Measurements from ENCODE around the gene GRIK4.
A peak's percentile ranks its signal among the peaks of the same experiment; 100 is the strongest.
"Not testable (repeated sequence)": the region's sequence is repeated elsewhere in the genome, so short reads cannot be mapped to it uniquely, and the experiment has no call there.

The GRIK4 gene

GRCh38 chr11:120973501-120973900, 462.0 kb downstream of the GRIK4 start:
- DNase-seq, result no peak

DNA sequence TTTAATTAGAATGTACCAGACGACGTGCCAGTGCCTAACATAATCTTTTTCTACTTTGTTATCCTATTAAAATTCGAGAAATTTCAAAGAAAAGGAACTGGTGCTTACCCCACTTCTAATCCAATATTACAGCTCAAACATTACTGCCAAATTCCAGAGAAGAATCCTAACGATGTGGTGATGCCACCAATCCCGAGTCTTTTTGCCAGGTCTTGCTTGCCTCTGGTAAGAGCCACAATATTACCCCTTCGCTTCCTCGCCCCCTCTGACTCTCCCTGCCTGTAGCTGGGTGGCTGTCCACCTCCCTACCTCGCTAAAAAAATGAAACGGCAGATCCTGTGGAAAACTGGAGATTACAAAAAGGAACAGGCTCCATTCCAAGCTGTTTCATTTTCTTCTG, 462.9 kb downstream of the GRIK4 start:
- no peak for DNase-seq

DNA sequence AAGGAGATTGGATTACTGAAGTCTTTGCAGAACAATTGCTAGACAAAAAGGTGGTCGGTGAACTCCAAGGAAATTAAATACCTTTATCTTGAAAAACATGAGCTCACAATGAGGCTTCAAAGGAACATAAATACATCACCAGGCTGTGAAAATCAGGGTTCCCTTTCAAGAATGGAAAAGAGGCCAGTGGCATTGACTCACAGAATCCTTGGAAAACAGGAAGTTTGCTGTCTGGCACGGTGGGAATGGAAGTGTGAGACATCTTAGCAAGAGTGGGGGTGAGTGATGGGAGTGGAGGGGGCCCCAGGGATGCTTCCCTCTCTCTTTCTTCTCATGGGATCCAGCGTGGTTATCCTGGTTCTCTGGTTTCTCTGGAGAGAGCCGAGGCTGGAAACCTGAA, 463.4 kb downstream of the GRIK4 start:
- no peak for DNase-seq

DNA sequence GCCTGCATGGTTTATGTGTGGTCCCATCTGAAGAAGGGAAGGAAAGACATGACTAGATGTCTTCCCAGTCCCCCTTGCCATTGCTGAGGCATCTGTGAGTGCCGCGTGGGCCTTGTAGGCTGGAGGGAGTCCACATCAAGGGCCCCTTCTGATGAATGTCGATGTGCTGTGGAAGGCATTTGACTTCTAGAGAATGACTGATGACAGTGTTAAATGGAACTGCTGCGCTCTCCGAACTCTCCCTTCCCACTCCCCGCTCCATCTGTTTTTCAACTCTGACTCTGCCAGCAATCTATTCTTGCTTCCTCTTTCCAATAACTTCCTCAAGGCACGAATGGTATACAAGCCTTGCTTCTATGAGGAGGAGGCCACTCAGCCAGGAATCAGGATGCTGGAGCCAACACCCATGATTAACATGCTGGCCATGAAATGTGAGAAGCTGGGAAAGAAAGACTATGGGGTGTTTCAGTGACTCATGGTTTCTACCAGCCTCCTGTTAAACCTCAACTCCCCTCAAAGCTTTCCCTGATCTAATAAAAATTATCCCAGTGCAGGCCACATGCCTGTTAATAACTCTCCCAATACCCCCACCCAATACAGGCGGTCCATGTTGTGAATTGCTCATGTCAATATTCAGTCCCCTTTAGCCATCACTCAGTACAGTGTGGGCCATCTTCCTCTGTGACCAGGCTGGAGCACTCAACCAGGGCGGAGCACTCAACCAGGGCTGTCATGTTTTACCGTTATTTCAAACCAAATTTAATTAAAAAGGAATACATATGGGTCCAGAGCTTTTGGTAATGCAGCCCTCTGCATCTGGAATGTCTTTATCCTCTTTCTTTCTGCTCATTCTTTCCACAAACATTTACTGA, 466.0 kb downstream of the GRIK4 start:
- no peak for DNase-seq

DNA sequence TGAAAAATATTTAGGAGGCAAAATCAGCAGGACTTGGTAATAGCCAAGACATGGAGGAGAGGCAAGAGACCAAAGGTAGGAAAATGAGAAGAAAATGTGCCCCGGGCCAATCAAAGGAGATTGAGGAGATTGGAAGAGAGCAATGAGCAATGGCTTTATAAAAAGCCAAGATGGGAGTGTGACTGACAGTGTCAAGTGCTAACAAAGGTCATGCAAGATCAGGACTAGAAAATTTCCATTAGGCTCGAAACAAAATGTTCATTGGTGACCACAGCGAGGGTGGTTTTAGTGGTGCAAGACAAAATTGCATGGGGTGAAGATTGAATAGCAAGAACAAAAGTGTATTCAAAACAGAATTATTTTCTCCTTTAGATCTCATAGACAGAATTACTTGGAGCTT, 467.2 kb downstream of the GRIK4 start:
- no peak for DNase-seq

- peak; percentile 67 for DNase-seq
These were observed 474.4 kb downstream of the GRIK4 start for GRCh38 chr11:120985718-120986569.

DNA sequence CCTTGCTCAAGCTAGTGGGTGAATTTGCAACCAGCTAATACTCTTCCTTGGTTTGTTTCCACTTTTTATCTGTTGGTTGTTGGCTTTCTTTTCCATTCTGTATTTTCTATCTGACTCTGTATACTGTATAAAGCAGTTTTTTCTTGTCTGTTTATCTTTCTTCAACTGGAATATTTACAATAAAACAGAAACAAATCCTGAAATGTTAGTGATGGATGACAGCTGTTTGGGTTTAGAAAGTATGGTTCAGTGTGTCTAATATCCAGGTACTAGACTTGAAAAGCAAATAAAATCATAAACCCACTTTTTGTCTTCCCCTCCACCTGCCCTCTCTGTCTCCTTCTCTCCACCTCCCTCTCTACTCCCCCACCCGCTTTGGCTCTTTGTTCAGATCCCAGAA, 477.1 kb downstream of the GRIK4 start:
- DNase-seq, result no peak

GRCh38 chr11:120991830-120992686, 480.5 kb downstream of the GRIK4 start:
- no peak for DNase-seq

DNA sequence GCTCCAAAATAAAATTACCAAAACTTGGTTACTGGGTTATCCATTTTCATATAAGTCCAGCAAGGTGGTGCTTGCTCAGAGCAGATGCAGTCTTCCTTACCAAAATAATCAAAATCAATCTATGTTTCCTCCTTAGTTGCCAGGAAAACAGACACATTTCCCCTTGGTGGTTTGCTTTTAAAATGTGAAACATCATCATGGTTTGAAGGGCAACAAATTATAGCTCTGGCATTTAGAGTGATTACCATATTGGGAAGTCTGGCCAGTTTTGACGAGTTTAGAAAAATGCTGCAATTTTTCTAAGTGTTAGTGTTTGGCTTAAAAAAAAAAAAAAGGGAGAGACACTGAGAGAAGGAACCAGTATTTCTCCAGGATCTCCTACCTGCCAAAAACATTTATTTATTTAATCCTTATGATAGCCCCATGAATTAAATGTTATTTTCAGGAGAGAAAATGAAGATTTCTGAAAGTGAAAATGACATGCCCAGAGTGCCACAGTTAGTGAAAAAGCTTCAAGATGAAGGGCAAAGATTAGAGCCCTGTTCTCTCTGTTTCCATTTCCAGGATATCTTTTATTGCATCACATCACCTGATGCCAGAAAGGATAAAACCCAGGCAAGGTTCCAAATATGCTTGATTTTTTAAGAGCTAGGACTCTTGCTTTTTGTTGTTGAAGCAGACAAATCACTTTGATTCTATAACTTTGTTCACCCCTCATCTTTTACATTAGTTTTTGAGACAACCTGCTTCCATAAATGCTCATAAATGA, 482.7 kb downstream of the GRIK4 start:
- DNase-seq, result no peak

GRCh38 chr11:120995184-120995583, 483.6 kb downstream of the GRIK4 start:
- no peak for DNase-seq

GRCh38 chr11:120996973-120997372, 485.4 kb downstream of the GRIK4 start:
- DNase-seq, result no peak

GRCh38 chr11:120998581-120998980, 487.0 kb downstream of the GRIK4 start:
- DNase-seq, result no peak

DNA sequence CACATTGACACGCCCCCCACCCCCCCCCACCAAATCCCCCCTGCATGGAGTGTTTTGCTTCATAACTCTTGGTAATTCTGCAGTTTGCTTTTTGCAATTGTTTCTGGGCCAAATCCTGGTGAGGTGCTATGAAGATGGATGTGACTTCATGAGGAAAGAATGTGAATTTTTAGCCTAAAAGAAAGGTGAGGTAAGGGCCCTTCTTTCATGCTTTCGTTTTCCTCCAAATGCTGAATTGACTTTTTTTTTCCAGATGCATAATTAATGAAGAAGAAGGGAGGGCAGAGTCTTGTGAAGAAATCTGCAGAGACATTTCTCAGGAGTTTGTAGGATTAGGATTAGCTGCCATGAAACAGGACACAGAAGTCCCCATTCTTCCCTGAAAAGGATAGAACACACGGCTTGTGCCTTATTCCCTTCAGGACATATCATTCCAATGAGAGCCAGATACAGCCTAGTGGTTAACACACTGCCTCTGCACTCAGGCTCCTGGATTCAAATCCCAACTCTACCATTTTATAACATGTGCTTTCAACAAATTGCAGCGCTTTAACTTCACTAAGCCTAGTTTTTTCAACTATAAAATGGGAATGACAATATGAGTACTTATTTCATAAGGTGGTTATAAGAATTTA, 492.8 kb downstream of the GRIK4 start:
- no peak for DNase-seq

GRCh38 chr11:121006922-121007321, 495.4 kb downstream of the GRIK4 start:
- DNase-seq, result no peak

DNA sequence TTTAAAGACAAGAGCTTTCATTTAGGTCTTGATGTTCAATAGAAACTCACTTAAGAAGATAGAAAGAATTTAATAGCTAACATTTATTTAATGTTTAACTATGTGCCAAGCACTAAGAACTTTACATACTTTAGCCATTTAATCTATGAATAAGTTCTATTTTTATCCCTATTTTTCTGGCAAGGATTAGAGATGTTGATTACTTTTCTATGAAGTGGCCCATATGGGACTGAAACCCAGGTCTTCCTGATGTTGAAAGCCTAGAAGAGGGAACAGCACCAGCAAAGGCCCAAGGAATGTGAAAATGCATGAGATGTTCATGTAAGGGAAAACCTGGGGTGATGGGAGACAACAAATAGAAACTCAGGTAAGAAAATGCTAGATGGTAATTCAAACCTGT, 497.0 kb downstream of the GRIK4 start:
- no peak for DNase-seq

GRCh38 chr11:121012091-121012490, 500.5 kb downstream of the GRIK4 start:
- no peak for DNase-seq

GRCh38 chr11:121018746-121019145, 507.2 kb downstream of the GRIK4 start:
- no peak for DNase-seq

GRCh38 chr11:121021718-121022117, 510.2 kb downstream of the GRIK4 start:
- DNase-seq, result not testable (repeated sequence)

GRCh38 chr11:121023848-121024751, 512.6 kb downstream of the GRIK4 start, which contains the start of gene TBCEL:
TBCEL (plus strand) TSS chr11:121024102; CDS start chr11:121045691, 21,589 bp downstream.
- peak; percentile 91 for DNase-seq

GRCh38 chr11:121024989-121025388, 513.4 kb downstream of the GRIK4 start:
- DNase-seq, result no peak

Data from activated effector memory CD4-positive, alpha-beta T cell treated with anti-CD3 and anti-CD28 coated beads, Interleukin-2, amount 50 U/mL, for 16 hours (primary cell).